Endothelial cell of umbilical vein (primary cell): ENCODE results near the gene NAV3. TPM values are rescaled to one million over a fixed set of nuclear protein-coding genes. Genes with fewer than 3 reads are reported as not detected.

Source experiments
- BruUV-seq: library from RNA; stranded (reverse); fragments of 400-500 nt; replicated peaks from 2 replicates; lab custom pipeline; 2021; lab: Mats Ljungman, UMichigan
- CTCF ChIA-PET: fragments of 300-600, 350-600 bp; sonication (Branson Sonifier 250); formaldehyde crosslinking; loops from one replicate; lab custom pipeline; 2021; ENCODE audit warnings: antibody characterized with exemption, inconsistent platforms; lab: Charles Lee
- POLR2A ChIA-PET: fragments of 300-600, 350-600 bp; sonication (Branson Sonifier 250); formaldehyde crosslinking; loops from one replicate; lab custom pipeline; 2021; ENCODE audit warnings: antibody characterized with exemption, inconsistent platforms; lab: Charles Lee
- DNase-seq: peaks from one replicate; pipeline ENCODE4 v3.0.0-alpha.2; 2011; ENCODE audit warnings: low read depth, low spot score
- FAIRE-seq: peaks from 2 replicates; lab custom pipeline; 2011; peaks lifted over from hg19 to GRCh38; lab: Jason Lieb, UNC
- H2AFZ ChIP-seq: 2 replicates; pipeline ENCODE4 v1.6.0; 2012; ENCODE audit warnings: low read depth, low read length, control low read depth, inconsistent platforms
- H3K27ac ChIP-seq: 2 replicates; pipeline ENCODE4 v1.5.1; 2011; ENCODE audit warnings: low read depth, mild to moderate bottlenecking, control low read depth, low read length, moderate library complexity; ENCODE audit not compliant: insufficient read depth
- H3K27me3 ChIP-seq, 2 experiments: 2 replicates each; pipeline versions ENCODE4 v1.6.0 to v1.6.1; 2011; ENCODE audit warnings: low read length in 2 of 2, mixed read lengths in 1 of 2; ENCODE audit not compliant: control insufficient read depth in 2 of 2, insufficient read depth in 2 of 2
- H3K36me3 ChIP-seq, 2 experiments: 2 replicates in 1 of 2; 3 replicates in 1 of 2; pipeline ENCODE4 v1.5.1; 2011; ENCODE audit warnings: low read length in 2 of 2, mild to moderate bottlenecking in 1 of 2, moderate library complexity in 1 of 2; ENCODE audit not compliant: control insufficient read depth in 2 of 2, insufficient read depth in 2 of 2; ENCODE audit errors: extremely low read depth in 1 of 2
- H3K4me1 ChIP-seq: 3 replicates; pipeline ENCODE4 v1.5.1; 2011; ENCODE audit warnings: mild to moderate bottlenecking, low read length; ENCODE audit not compliant: control insufficient read depth, insufficient read depth; ENCODE audit errors: extremely low read depth
- H3K4me2 ChIP-seq: 2 replicates; pipeline ENCODE4 v1.6.1; 2011; ENCODE audit warnings: low read length, control low read depth, mixed read lengths; ENCODE audit not compliant: insufficient read depth
- H3K4me3 ChIP-seq, 3 experiments: fragments of 200-600 bp in 1 of 3; sonication (generic), shearing (Covaris generic) in 1 of 3; replicated peaks in 1 of 3; 2 replicates each; pipeline ENCODE4 v1.5.1; 2011 to 2016; ENCODE audit warnings: control low read depth in 3 of 3, low read length in 3 of 3, mild to moderate bottlenecking in 2 of 3, inconsistent platforms in 1 of 3, low read depth in 1 of 3, moderate library complexity in 1 of 3; ENCODE audit not compliant: insufficient read depth in 1 of 3
- H3K79me2 ChIP-seq: 2 replicates; pipeline ENCODE4 v1.6.0; 2012; ENCODE audit warnings: low read length, inconsistent platforms; ENCODE audit not compliant: control insufficient read depth, insufficient read depth
- H3K9ac ChIP-seq: replicated peaks from 2 replicates; pipeline ENCODE3; 2011; ENCODE audit warnings: low read length, control low read depth; ENCODE audit not compliant: insufficient read depth; ENCODE audit errors: extremely low read depth
- H3K9me1 ChIP-seq: replicated peaks from 3 replicates; pipeline ENCODE4 v1.6.0; 2011; ENCODE audit warnings: mild to moderate bottlenecking, low read length; ENCODE audit not compliant: control insufficient read depth, insufficient read depth; ENCODE audit errors: extremely low read depth
- H3K9me3 ChIP-seq: replicated peaks from 2 replicates; pipeline ENCODE4 v1.5.1; 2012; ENCODE audit warnings: low read length, inconsistent platforms; ENCODE audit not compliant: control insufficient read depth, insufficient read depth
- H4K20me1 ChIP-seq: replicated peaks from 2 replicates; pipeline ENCODE3; 2011; ENCODE audit warnings: mild to moderate bottlenecking, low read length; ENCODE audit not compliant: control insufficient read depth, insufficient read depth; ENCODE audit errors: extremely low read depth
- EZH2 ChIP-seq: IDR thresholded peaks from 2 replicates; pipeline ENCODE4 v1.6.1; 2012; ENCODE audit warnings: borderline replicate concordance, low read depth, mild to moderate bottlenecking, moderate library complexity, low read length, inconsistent platforms; ENCODE audit not compliant: severe bottlenecking
- FOS ChIP-seq: IDR thresholded peaks from 2 replicates; pipeline ENCODE4 v1.6.1; 2011; ENCODE audit warnings: mild to moderate bottlenecking, low read length, moderate library complexity, borderline replicate concordance; ENCODE audit not compliant: insufficient read depth
- GATA2 ChIP-seq: IDR thresholded peaks from 2 replicates; pipeline ENCODE4 v1.7.0; 2011; ENCODE audit warnings: low read depth, mild to moderate bottlenecking, moderate library complexity, mixed read lengths, low read length; ENCODE audit not compliant: insufficient read length, insufficient read depth
- JUN ChIP-seq: IDR thresholded peaks from 2 replicates; pipeline ENCODE4 v1.6.1; 2011; ENCODE audit warnings: borderline replicate concordance, low read depth; ENCODE audit not compliant: insufficient read length, insufficient read depth
- MAX ChIP-seq: IDR thresholded peaks from 2 replicates; pipeline ENCODE4 v1.6.1; 2011; ENCODE audit not compliant: insufficient read depth, insufficient read length
- MYC ChIP-seq: IDR thresholded peaks from one replicate; pipeline ENCODE4 v1.6.1; 2011; ENCODE audit warnings: mild to moderate bottlenecking, low read depth, low read length
- POLR2A ChIP-seq: IDR thresholded peaks from 2 replicates; pipeline ENCODE4 v1.6.1; 2012; ENCODE audit warnings: low read depth, mild to moderate bottlenecking, control low read depth, low read length
- POLR2AphosphoS5 ChIP-seq: IDR thresholded peaks from 2 replicates; pipeline ENCODE4 v1.6.1; 2012; ENCODE audit warnings: low read depth, mild to moderate bottlenecking, control low read depth, low read length, moderate library complexity; ENCODE audit not compliant: insufficient read depth
- dilution Hi-C: fragments of 300-500 bp; cut with MboI; formaldehyde crosslinking; loops from one replicate; pipeline ENCODE4 v1.15.0; 2019; ENCODE audit warnings: low sequenced_read_pairs; ENCODE audit not compliant: extremely low pct_ligation_motif_present
- intact Hi-C: fragments of 100-400 bp; cut with micrococcal nuclease; formaldehyde crosslinking; loops from one replicate; pipeline ENCODE4 v1.10.0; 2022
- polyA plus RNA-seq, 4 experiments: library from polyadenylated mRNA; depleted of rRNA in 3 of 4; stranded (reverse) in 3 of 4; unstranded in 1 of 4; fragments of >200 nt; gene quantifications; 2 replicates each; pipeline versions ENCODE4 v1.2.1 to v1.2.3, GENCODE V29; 2011 to 2012; ENCODE audit warnings: missing spikeins in 1 of 4
- total RNA-seq: library from RNA; stranded (reverse); gene quantifications from 2 replicates; pipeline ENCODE4 v1.2.3, GENCODE V29; 2021
- TF ChIP-seq, protein P1 (sequence below), 2 donors: IDR thresholded peaks; 1 replicate in 1 of 2; 2 replicates in 1 of 2; pipeline ENCODE4 v1.5.1; 2011; ENCODE audit warnings: low read length in 2 of 2, mild to moderate bottlenecking in 2 of 2, moderate library complexity in 2 of 2, control low read depth in 1 of 2, inconsistent platforms in 1 of 2, low read depth in 1 of 2; ENCODE audit not compliant: insufficient read depth in 1 of 2; ENCODE audit errors: extremely low read depth in 1 of 2

The NAV3 gene
- total and polyA plus RNA-seq, 2 donors (not counting 3 experiments of a cell fraction or from before 2014, with no cell fraction given), result 6.7 to 40.1 TPM

GRCh38 chr12:78050790-78051189 lies 220.1 kb downstream of the NAV3 start:
- H3K36me3 ChIP-seq, result peaks cover 0 to 8% of the 10 kb centered on the region in 2 experiments
- FAIRE-seq (no peak), DNase-seq (no peak)
- H3K9me3 ChIP-seq, result no peaks in the 10 kb centered on the region
- no peak overlapping the region for H2AFZ ChIP-seq
- H3K79me2 ChIP-seq, result peaks cover 38% of the 10 kb centered on the region
- no peak overlapping the region for H3K4me2 ChIP-seq
- H3K9ac ChIP-seq, result no peak overlapping the region
- dilution Hi-C loops (no loop called here), intact Hi-C loops (no loop called here)
- CTCF ChIA-PET, result no interaction called here
- H3K9me1 ChIP-seq, result no peaks in the 10 kb centered on the region
- no peak overlapping the region for H3K4me3 ChIP-seq
- no peaks in the 10 kb centered on the region for H3K4me1 ChIP-seq
- TF ChIP-seq FOS, result no peak
- no peak for TF ChIP-seq POLR2A
- no peak for TF ChIP-seq JUN
- no peak for TF ChIP-seq MYC
- TF ChIP-seq POLR2AphosphoS5, result no peak
- TF ChIP-seq GATA2, result no peak
- no peak for TF ChIP-seq MAX
- TF ChIP-seq, protein P1, sequence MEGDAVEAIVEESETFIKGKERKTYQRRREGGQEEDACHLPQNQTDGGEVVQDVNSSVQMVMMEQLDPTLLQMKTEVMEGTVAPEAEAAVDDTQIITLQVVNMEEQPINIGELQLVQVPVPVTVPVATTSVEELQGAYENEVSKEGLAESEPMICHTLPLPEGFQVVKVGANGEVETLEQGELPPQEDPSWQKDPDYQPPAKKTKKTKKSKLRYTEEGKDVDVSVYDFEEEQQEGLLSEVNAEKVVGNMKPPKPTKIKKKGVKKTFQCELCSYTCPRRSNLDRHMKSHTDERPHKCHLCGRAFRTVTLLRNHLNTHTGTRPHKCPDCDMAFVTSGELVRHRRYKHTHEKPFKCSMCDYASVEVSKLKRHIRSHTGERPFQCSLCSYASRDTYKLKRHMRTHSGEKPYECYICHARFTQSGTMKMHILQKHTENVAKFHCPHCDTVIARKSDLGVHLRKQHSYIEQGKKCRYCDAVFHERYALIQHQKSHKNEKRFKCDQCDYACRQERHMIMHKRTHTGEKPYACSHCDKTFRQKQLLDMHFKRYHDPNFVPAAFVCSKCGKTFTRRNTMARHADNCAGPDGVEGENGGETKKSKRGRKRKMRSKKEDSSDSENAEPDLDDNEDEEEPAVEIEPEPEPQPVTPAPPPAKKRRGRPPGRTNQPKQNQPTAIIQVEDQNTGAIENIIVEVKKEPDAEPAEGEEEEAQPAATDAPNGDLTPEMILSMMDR (IDR thresholded peaks at IDR 0.05; ENCODE audit: extremely low read depth in 1 of 2, insufficient read depth in 1 of 2, low read depth in 1 of 2, low read length in 2 of 2), result no peak
- TF ChIP-seq EZH2, result no peak
- POLR2A ChIA-PET, result no interaction called here
- H3K27ac ChIP-seq, result no peak overlapping the region
- no TSS peak for BruUV-seq
- H3K27me3 ChIP-seq, result no peaks in the 10 kb centered on the region
- no peaks in the 10 kb centered on the region for H4K20me1 ChIP-seq
